Stimulated activated CD4-positive, alpha-beta T cell treated with anti-CD3 and anti-CD28 coated beads, Interleukin-4, amount 100 ng/mL, for 24 hours (primary cell): ENCODE data around the gene BBX.

Experiments
- DNase-seq: peaks from one replicate; pipeline ENCODE4 v3.0.0-alpha.2; 2020

The BBX gene

GRCh38 chr3:107604057-107604822 is 81.5 kb downstream of the BBX start:
- DNase-seq, result no peak

GRCh38 chr3:107611775-107612469 is 89.2 kb downstream of the BBX start:
- DNase-seq, result no peak

GRCh38 chr3:107612664-107613084 is 89.9 kb downstream of the BBX start:
- DNase-seq, result no peak

- no peak for DNase-seq
Measured at GRCh38 chr3:107619549-107619948, 96.8 kb downstream of the BBX start.

GRCh38 chr3:107620534-107620933 is 97.8 kb downstream of the BBX start:
- DNase-seq, result no peak

- no peak for DNase-seq
Measured at GRCh38 chr3:107621465-107621864, 98.7 kb downstream of the BBX start.

- DNase-seq, result no peak
Measured at GRCh38 chr3:107627962-107628542, 105.3 kb downstream of the BBX start.

- no peak for DNase-seq
Measured at GRCh38 chr3:107629566-107629965, 106.8 kb downstream of the BBX start.

GRCh38 chr3:107630779-107631178 is 108.0 kb downstream of the BBX start:
- DNase-seq, result no peak

- DNase-seq, result no peak
Measured at GRCh38 chr3:107632576-107632975, 109.8 kb downstream of the BBX start.

GRCh38 chr3:107633327-107634098 is 110.8 kb downstream of the BBX start:
- DNase-seq, result no peak

- DNase-seq, result no peak
Measured at GRCh38 chr3:107634099-107634489, 111.3 kb downstream of the BBX start.

GRCh38 chr3:107637416-107638183 is 114.8 kb downstream of the BBX start:
- DNase-seq, result no peak

- no peak for DNase-seq
Measured at GRCh38 chr3:107641572-107642307, 119.0 kb downstream of the BBX start.

- DNase-seq, result no peak
Measured at GRCh38 chr3:107643038-107643883, 120.5 kb downstream of the BBX start.

- no peak for DNase-seq
Measured at GRCh38 chr3:107644631-107645030, 121.9 kb downstream of the BBX start.

- DNase-seq, result no peak
Measured at GRCh38 chr3:107650788-107651187, 128.0 kb downstream of the BBX start.

GRCh38 chr3:107651782-107652181 is 129.0 kb downstream of the BBX start:
- no peak for DNase-seq

GRCh38 chr3:107654218-107654617 is 131.5 kb downstream of the BBX start:
- DNase-seq, result no peak

GRCh38 chr3:107657971-107658370 is 135.2 kb downstream of the BBX start:
- DNase-seq, result no peak
